Ovary (tissue), 3 donors: ENCODE results near the gene NRDE2.

Experiments
- EP300 ChIP-seq: sonication (generic); formaldehyde crosslinking; IDR thresholded peaks from one replicate; pipeline ENCODE4 v1.6.1; 2017; ENCODE audit warnings: antibody characterized with exemption
- POLR2A ChIP-seq: fragments of 450-650 bp; IDR thresholded peaks from one replicate; pipeline ENCODE4 v1.6.1; 2017; ENCODE audit warnings: antibody characterized with exemption, mild to moderate bottlenecking, moderate library complexity
- TF ChIP-seq, protein P1 (sequence below), 3 donors: fragments of 450-650 bp in 2 of 3; fragments of 200-600 bp in 1 of 3; IDR thresholded peaks; one replicate each; pipeline versions ENCODE4 v1.5.1 to v1.8.0; 2016 to 2022; ENCODE audit warnings: antibody characterized with exemption in 3 of 3, mild to moderate bottlenecking in 1 of 3
- donor health status: DM: no; HTN: no; CAD: no.

- TF ChIP-seq, protein P1, sequence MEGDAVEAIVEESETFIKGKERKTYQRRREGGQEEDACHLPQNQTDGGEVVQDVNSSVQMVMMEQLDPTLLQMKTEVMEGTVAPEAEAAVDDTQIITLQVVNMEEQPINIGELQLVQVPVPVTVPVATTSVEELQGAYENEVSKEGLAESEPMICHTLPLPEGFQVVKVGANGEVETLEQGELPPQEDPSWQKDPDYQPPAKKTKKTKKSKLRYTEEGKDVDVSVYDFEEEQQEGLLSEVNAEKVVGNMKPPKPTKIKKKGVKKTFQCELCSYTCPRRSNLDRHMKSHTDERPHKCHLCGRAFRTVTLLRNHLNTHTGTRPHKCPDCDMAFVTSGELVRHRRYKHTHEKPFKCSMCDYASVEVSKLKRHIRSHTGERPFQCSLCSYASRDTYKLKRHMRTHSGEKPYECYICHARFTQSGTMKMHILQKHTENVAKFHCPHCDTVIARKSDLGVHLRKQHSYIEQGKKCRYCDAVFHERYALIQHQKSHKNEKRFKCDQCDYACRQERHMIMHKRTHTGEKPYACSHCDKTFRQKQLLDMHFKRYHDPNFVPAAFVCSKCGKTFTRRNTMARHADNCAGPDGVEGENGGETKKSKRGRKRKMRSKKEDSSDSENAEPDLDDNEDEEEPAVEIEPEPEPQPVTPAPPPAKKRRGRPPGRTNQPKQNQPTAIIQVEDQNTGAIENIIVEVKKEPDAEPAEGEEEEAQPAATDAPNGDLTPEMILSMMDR (IDR thresholded peaks at IDR 0.05): no peak
- TF ChIP-seq EP300: no peak
- no peak for TF ChIP-seq POLR2A
These were observed 23.2 kb downstream of the NRDE2 start for GRCh38 chr14:90308561-90308960.
